ENCODE data around the gene WWOX. TPM values are rescaled to one million over a fixed set of nuclear protein-coding genes. Genes with fewer than 3 reads are reported as not detected.

The WWOX gene
- total and polyA plus RNA-seq, 4 experiments from 2014 or later = 10.4 to 23.1 (median 17.5) TPM

DNA sequence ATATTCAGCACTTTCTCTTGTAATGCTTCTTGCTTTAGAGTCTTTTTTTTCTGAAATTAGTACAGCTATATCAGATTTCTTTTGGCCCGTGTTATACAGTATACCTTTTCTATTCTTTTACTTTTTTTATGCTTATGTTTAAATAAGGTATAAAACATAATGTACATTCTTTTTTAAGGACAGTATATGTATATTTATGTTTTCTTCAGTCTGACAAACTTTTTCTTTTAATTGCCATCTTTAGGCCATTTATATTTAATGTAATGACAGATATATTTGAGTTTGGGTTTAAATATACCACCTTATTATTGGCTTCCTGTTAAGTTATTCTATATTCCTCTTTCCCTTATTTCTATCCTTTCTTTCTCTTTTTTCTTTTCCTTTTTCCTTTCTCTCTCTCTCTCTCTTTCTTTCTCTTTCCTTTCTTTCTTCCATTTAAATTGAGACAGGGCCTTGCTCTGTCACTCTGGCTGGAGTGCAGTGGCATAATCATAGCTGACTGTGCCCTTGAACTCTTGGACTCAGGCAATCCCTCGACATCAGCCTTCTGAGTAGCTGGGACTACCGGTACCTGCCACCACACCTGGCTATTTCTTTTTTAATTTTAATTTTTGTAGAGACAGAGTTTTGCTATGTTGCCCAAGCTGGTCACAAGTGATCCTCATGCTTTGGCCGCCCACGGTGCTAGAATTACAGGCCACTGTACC, 61.7 kb downstream of the WWOX start:
- no peak for DNase-seq
- no peak overlapping the region for H3K4me3 ChIP-seq (ENCODE audit: low read length in 2 of 2)
- ChIA-PET POLR2A (ENCODE audit: partially characterized antibody) (no interaction called here), CTCF (ENCODE audit: partially characterized antibody) (no interaction called here)
- intact Hi-C loops (cut with micrococcal nuclease) = no loop called here
- H3K36me3 ChIP-seq (ENCODE audit: insufficient read depth, low read length) = no peaks in the 10 kb centered on the region
- H3K9me3 ChIP-seq (ENCODE audit: control insufficient read depth in 1 of 2, low read length in 2 of 2) = no peaks in the 10 kb centered on the region
- Mint-ChIP-seq H3K27ac (no peak overlapping the region), H3K4me1 (no peaks in the 10 kb centered on the region), H3K36me3 (peaks cover 21 to 36% of the 10 kb centered on the region in 2 donors), H3K27me3 (no peaks in the 10 kb centered on the region), H3K4me3 (peak overlapping the region in 1 of 8 donors; percentile 43), H3K9me3 (peaks cover 0 to 15% (median 4%) of the 10 kb centered on the region in 8 donors)
- no peaks in the 10 kb centered on the region for H3K27me3 ChIP-seq (ENCODE audit: insufficient read depth, low read length)
- no peaks in the 10 kb centered on the region for H3K4me1 ChIP-seq (ENCODE audit: insufficient read depth, low read length)
- H3K27ac ChIP-seq (ENCODE audit: low read depth, low read length) = no peak overlapping the region

DNA sequence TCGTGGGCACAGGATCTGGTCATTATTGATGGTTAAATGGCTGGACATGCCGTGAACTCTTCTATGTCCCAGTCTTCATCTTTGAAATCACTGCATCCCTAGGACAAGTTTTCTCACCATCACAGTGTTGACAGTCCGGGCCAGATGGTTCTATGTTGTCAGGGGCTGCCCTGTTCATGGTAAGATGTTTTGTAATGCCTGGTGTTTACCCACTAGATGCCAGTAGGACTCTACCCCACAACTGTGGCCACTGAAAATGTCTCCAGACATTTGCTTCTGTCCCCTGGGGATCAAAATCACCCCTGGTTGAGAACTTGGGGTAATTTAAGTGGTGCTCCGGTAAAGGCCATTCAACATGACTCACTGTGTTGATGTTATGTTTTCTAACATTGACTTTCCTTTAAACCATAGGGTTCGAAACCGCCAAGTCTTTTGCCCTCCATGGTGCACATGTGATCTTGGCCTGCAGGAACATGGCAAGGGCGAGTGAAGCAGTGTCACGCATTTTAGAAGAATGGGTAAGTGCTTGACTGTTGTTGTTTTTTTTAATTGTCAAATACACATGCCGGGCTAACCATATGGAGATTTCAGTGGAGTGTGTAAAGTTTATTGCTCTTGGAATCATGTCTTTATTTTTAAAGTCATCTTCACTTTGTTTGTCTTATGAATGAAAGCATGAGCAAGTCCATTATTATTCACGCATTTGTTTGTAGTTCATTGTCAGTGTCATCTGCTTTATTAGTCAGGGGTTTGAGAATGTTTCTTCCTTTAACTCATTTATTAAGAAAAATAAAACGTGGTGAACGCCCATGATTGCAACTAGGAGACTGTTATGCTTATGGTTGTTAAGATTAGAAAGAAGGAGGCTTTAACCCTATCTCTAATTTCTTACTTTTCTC, 64.6 kb downstream of the WWOX start:
- CTCF ChIA-PET (ENCODE audit: partially characterized antibody) = no interaction called here
- Histone ChIP-seq H3K27me3 (ENCODE audit: insufficient read depth, low read length) (no peaks in the 10 kb centered on the region), H3K4me1 (ENCODE audit: insufficient read depth, low read length) (no peaks in the 10 kb centered on the region), H3K36me3 (ENCODE audit: insufficient read depth, low read length) (no peaks in the 10 kb centered on the region), H3K9me3 (ENCODE audit: control insufficient read depth in 1 of 2, low read length in 2 of 2) (no peaks in the 10 kb centered on the region), H3K4me3 (ENCODE audit: low read length in 2 of 2) (no peak overlapping the region), H3K27ac (ENCODE audit: low read depth, low read length) (no peak overlapping the region)
- POLR2A ChIA-PET (ENCODE audit: partially characterized antibody) = no interaction called here
- Mint-ChIP-seq H3K4me1 (no peaks in the 10 kb centered on the region), H3K9me3 (peaks cover 0 to 15% (median 4%) of the 10 kb centered on the region in 8 donors), H3K4me3 (no peak overlapping the region), H3K27ac (no peak overlapping the region), H3K27me3 (no peaks in the 10 kb centered on the region), H3K36me3 (peaks cover 28 to 59% of the 10 kb centered on the region in 2 donors)
- intact Hi-C loops (cut with micrococcal nuclease) = no loop called here
- DNase-seq = no peak

DNA sequence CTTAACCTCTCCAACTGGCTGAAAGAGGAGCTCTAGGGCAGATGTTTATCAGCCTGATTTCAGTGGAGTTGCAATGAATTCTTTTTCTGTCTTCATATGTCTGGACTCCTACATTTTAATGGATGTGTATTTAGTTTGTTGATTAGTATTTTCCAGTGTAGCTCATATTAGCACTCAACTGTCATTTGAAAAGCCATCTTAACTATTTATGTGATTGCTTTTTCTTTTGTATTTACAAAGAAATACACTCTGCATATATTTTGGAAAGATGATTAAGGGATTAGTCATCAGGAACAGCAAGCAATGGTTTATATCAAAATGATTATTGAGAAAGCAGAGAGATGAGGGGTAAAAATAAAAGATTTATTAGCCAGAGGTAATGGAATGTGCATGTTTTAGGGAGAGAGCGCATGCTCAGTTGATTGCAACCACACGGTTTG, 71.1 kb downstream of the WWOX start:
- ChIA-PET POLR2A (ENCODE audit: partially characterized antibody) (no interaction called here), CTCF (ENCODE audit: partially characterized antibody) (no interaction called here)
- Histone ChIP-seq H3K36me3 (ENCODE audit: insufficient read depth, low read length) (no peaks in the 10 kb centered on the region), H3K27ac (ENCODE audit: low read depth, low read length) (no peak overlapping the region), H3K27me3 (ENCODE audit: insufficient read depth, low read length) (no peaks in the 10 kb centered on the region), H3K4me3 (ENCODE audit: low read length in 2 of 2) (no peak overlapping the region), H3K4me1 (ENCODE audit: insufficient read depth, low read length) (no peaks in the 10 kb centered on the region), H3K9me3 (ENCODE audit: control insufficient read depth in 1 of 2, low read length in 2 of 2) (no peaks in the 10 kb centered on the region)
- no peaks in the 10 kb centered on the region for H3K27me3 Mint-ChIP-seq
- no peaks in the 10 kb centered on the region for H3K4me1 Mint-ChIP-seq
- no peak overlapping the region for H3K27ac Mint-ChIP-seq
- intact Hi-C loops (cut with micrococcal nuclease) = no loop called here
- no peak for DNase-seq
- peaks cover 12 to 51% of the 10 kb centered on the region in 2 donors for H3K36me3 Mint-ChIP-seq
- no peak overlapping the region for H3K4me3 Mint-ChIP-seq
- no peaks in the 10 kb centered on the region for H3K9me3 Mint-ChIP-seq

DNA sequence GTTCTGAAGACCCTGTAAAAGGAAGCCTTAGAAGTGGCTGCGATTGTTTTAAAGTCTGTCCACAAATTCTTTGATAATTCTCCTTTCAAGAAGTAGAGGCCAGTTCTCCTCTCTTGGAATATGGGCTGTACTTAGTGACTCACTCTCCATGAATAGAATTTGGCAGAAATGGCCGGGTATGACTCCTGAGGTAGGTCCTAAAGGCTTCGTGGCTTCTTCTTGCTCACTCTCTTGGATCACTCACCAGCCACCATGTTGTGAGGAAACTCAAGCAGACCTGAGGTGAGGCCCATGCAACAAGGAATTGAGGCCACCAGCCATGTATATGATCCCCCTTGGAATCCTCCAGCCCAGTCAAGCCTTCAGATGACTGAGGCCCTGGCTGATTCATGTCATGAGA, 75.8 kb downstream of the WWOX start:
- POLR2A ChIA-PET (ENCODE audit: partially characterized antibody) = no interaction called here
- CTCF ChIA-PET (ENCODE audit: partially characterized antibody) = no interaction called here
- H3K27ac Mint-ChIP-seq = no peak overlapping the region
- Histone ChIP-seq H3K4me3 (ENCODE audit: low read length in 2 of 2) (no peak overlapping the region), H3K9me3 (ENCODE audit: control insufficient read depth in 1 of 2, low read length in 2 of 2) (no peaks in the 10 kb centered on the region), H3K36me3 (ENCODE audit: insufficient read depth, low read length) (no peaks in the 10 kb centered on the region), H3K4me1 (ENCODE audit: insufficient read depth, low read length) (no peaks in the 10 kb centered on the region), H3K27ac (ENCODE audit: low read depth, low read length) (no peak overlapping the region), H3K27me3 (ENCODE audit: insufficient read depth, low read length) (no peaks in the 10 kb centered on the region)
- peaks cover 7 to 34% of the 10 kb centered on the region in 2 donors for H3K36me3 Mint-ChIP-seq
- no peaks in the 10 kb centered on the region for H3K4me1 Mint-ChIP-seq
- DNase-seq = no peak
- H3K4me3 Mint-ChIP-seq = no peak overlapping the region
- intact Hi-C loops (cut with micrococcal nuclease) = no loop called here
- peaks cover 0 to 1% (median 0%) of the 10 kb centered on the region in 8 donors for H3K9me3 Mint-ChIP-seq
- H3K27me3 Mint-ChIP-seq = no peaks in the 10 kb centered on the region

DNA sequence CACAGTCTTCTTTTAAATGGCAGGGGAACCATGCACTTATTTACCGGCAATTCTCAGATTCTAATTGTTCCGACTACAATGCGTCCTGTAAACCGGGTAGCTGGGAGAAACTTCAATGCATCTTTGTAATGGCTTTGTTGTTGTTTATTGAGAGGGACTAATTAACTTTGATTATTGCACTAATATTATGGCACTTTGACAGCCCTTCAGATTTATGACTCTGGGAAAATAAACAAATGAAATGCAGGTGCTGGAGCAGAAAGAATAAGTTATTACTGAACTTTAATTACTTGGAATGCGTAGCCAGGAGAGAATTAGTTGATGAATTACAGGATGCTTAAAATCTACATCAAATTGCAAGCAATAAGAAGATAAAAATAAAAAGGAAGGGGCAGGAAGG, 77.0 kb downstream of the WWOX start:
- POLR2A ChIA-PET (ENCODE audit: partially characterized antibody) = no interaction called here
- Mint-ChIP-seq H3K27me3 (no peaks in the 10 kb centered on the region), H3K4me3 (no peak overlapping the region), H3K27ac (no peak overlapping the region), H3K9me3 (peaks cover 0 to 1% (median 0%) of the 10 kb centered on the region in 8 donors), H3K4me1 (no peaks in the 10 kb centered on the region), H3K36me3 (peaks cover 7 to 30% of the 10 kb centered on the region in 2 donors)
- intact Hi-C loops (cut with micrococcal nuclease) = no loop called here
- DNase-seq = no peak
- no peaks in the 10 kb centered on the region for H3K9me3 ChIP-seq (ENCODE audit: control insufficient read depth in 1 of 2, low read length in 2 of 2)
- no peak overlapping the region for H3K4me3 ChIP-seq (ENCODE audit: low read length in 2 of 2)
- CTCF ChIA-PET (ENCODE audit: partially characterized antibody) = interaction anchor here (0.6 kb wide), 1 partner anchor 851 kb away, joined by 3 read pairs; no protein-coding TSS in a partner anchor
- no peaks in the 10 kb centered on the region for H3K27me3 ChIP-seq (ENCODE audit: insufficient read depth, low read length)
- no peaks in the 10 kb centered on the region for H3K4me1 ChIP-seq (ENCODE audit: insufficient read depth, low read length)
- no peak overlapping the region for H3K27ac ChIP-seq (ENCODE audit: low read depth, low read length)
- H3K36me3 ChIP-seq (ENCODE audit: insufficient read depth, low read length) = no peaks in the 10 kb centered on the region

DNA sequence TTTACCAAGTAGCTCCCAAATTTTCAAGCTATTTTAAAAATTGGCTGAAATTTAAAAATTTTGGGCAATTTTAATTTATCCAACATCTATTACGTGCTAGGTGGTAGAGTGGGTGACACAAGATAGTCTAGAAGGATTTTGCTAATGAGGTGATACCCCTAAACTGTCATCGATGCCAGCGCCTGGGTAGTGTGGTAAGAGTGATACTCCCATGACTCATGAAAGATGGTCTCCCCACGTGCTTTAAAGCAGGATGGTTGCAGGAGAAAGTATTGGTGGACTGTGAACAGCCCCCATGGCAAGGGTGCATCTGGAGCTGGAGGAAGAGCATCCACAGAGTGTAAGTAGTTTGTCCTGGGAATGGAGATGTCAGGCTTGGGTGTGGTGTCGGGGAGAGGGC, 77.8 kb downstream of the WWOX start:
- intact Hi-C loops (cut with micrococcal nuclease) = no loop called here
- Mint-ChIP-seq H3K36me3 (peaks cover 7 to 30% of the 10 kb centered on the region in 2 donors), H3K27me3 (no peaks in the 10 kb centered on the region), H3K27ac (no peak overlapping the region), H3K9me3 (peaks cover 0 to 1% (median 0%) of the 10 kb centered on the region in 8 donors), H3K4me1 (no peaks in the 10 kb centered on the region), H3K4me3 (no peak overlapping the region)
- Histone ChIP-seq H3K27ac (ENCODE audit: low read depth, low read length) (no peak overlapping the region), H3K27me3 (ENCODE audit: insufficient read depth, low read length) (no peaks in the 10 kb centered on the region), H3K36me3 (ENCODE audit: insufficient read depth, low read length) (no peaks in the 10 kb centered on the region), H3K9me3 (ENCODE audit: control insufficient read depth in 1 of 2, low read length in 2 of 2) (no peaks in the 10 kb centered on the region), H3K4me3 (ENCODE audit: low read length in 2 of 2) (no peak overlapping the region), H3K4me1 (ENCODE audit: insufficient read depth, low read length) (no peaks in the 10 kb centered on the region)
- CTCF ChIA-PET (ENCODE audit: partially characterized antibody) = no interaction called here
- no peak for DNase-seq
- POLR2A ChIA-PET (ENCODE audit: partially characterized antibody) = no interaction called here

DNA sequence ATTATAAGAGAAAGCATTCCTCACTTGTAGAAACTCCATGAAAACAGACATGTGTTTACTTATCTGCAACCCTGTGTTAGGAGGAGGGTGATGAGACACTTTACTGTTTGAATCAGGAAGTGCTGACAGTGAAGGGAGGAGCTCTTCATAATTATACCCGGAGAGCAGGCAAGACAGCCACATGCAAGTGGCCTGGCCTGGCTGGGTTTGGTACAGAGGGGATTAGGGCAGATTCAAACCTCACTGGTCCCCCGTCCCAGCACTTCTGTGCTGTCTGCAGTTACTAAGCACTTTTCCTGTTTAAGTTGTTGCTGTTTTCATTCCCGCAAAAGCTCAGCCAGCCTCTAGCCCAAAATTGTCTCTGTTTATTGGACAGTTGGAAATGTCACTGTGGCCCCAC, 78.5 kb downstream of the WWOX start:
- no peak overlapping the region for H3K27ac Mint-ChIP-seq
- peaks cover 0 to 1% (median 0%) of the 10 kb centered on the region in 8 donors for H3K9me3 Mint-ChIP-seq
- CTCF ChIA-PET (ENCODE audit: partially characterized antibody) = no interaction called here
- Histone ChIP-seq H3K4me3 (ENCODE audit: low read length in 2 of 2) (no peak overlapping the region), H3K36me3 (ENCODE audit: insufficient read depth, low read length) (no peaks in the 10 kb centered on the region), H3K27ac (ENCODE audit: low read depth, low read length) (no peak overlapping the region), H3K4me1 (ENCODE audit: insufficient read depth, low read length) (no peaks in the 10 kb centered on the region), H3K27me3 (ENCODE audit: insufficient read depth, low read length) (no peaks in the 10 kb centered on the region), H3K9me3 (ENCODE audit: control insufficient read depth in 1 of 2, low read length in 2 of 2) (no peaks in the 10 kb centered on the region)
- intact Hi-C loops (cut with micrococcal nuclease) = no loop called here
- POLR2A ChIA-PET (ENCODE audit: partially characterized antibody) = no interaction called here
- H3K4me1 Mint-ChIP-seq = no peaks in the 10 kb centered on the region
- H3K4me3 Mint-ChIP-seq = no peak overlapping the region
- H3K27me3 Mint-ChIP-seq = no peaks in the 10 kb centered on the region
- DNase-seq = no peak
- H3K36me3 Mint-ChIP-seq = peaks cover 7 to 30% of the 10 kb centered on the region in 2 donors
